OCI-LY3 (cell line): ENCODE results near the gene SGK2.

ENCODE experiments used
- EZH2phosphoT487 ChIP-seq: fragments of 200-600 bp; shearing (Covaris generic); IDR thresholded peaks from 2 replicates; pipeline ENCODE4 v1.6.1; 2018; ENCODE audit warnings: antibody characterized with exemption, mixed run types, low read depth
- TF ChIP-seq, protein P1 (sequence below): fragments of 200-600, 300-600 bp; sonication (generic); IDR thresholded peaks from 2 replicates; pipeline ENCODE4 v1.5.1; 2014; ENCODE audit warnings: antibody characterized with exemption, low read length, low read depth

GRCh38 chr20:43537921-43538877, 20.6 kb upstream of the SGK2 start:
- no peak for TF ChIP-seq EZH2phosphoT487
- TF ChIP-seq, protein P1, sequence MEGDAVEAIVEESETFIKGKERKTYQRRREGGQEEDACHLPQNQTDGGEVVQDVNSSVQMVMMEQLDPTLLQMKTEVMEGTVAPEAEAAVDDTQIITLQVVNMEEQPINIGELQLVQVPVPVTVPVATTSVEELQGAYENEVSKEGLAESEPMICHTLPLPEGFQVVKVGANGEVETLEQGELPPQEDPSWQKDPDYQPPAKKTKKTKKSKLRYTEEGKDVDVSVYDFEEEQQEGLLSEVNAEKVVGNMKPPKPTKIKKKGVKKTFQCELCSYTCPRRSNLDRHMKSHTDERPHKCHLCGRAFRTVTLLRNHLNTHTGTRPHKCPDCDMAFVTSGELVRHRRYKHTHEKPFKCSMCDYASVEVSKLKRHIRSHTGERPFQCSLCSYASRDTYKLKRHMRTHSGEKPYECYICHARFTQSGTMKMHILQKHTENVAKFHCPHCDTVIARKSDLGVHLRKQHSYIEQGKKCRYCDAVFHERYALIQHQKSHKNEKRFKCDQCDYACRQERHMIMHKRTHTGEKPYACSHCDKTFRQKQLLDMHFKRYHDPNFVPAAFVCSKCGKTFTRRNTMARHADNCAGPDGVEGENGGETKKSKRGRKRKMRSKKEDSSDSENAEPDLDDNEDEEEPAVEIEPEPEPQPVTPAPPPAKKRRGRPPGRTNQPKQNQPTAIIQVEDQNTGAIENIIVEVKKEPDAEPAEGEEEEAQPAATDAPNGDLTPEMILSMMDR, result peak; percentile 100
